HepG2 (cell line): ENCODE results near the gene SRSF4. TPM values are rescaled to one million over a fixed set of nuclear protein-coding genes. Genes with fewer than 3 reads are reported as not detected.

Source experiments
- ATF6 ChIP-seq: sonication (generic); formaldehyde crosslinking; conservative IDR thresholded peaks from 2 replicates; pipeline ENCODE4 v1.4.0; 2020; ENCODE audit warnings: missing genetic modification reagents
- CC2D1A ChIP-seq: sonication (generic); formaldehyde crosslinking; IDR thresholded peaks from 2 replicates; pipeline ENCODE4 v1.8.1; 2023; ENCODE audit warnings: mild to moderate bottlenecking, missing genetic modification reagents
- DPF2 ChIP-seq: sonication (generic); formaldehyde crosslinking; IDR thresholded peaks from 2 replicates; pipeline ENCODE4 v1.4.0; 2020; ENCODE audit warnings: mild to moderate bottlenecking, low read depth, missing genetic modification reagents, borderline replicate concordance
- FOXA3 ChIP-seq: IDR thresholded peaks from 2 replicates; pipeline ENCODE4 v1.6.1; 2016; ENCODE audit warnings: missing genetic modification reagents, missing compliant biosample characterization
- FOXJ3 ChIP-seq: sonication (generic); formaldehyde crosslinking; IDR thresholded peaks from 2 replicates; pipeline ENCODE4 v1.4.0; 2020; ENCODE audit warnings: missing genetic modification reagents, mild to moderate bottlenecking, borderline replicate concordance
- FOXO4 ChIP-seq: sonication (generic); formaldehyde crosslinking; conservative IDR thresholded peaks from 2 replicates; pipeline ENCODE4 v1.8.1; 2023; ENCODE audit warnings: missing genetic modification reagents
- GTF2F1 ChIP-seq: fragments of 150-350 bp; IDR thresholded peaks from 2 replicates; pipeline ENCODE4 v1.6.1; 2014; ENCODE audit warnings: low read length
- HOXA3 ChIP-seq: sonication (generic); formaldehyde crosslinking; IDR thresholded peaks from 2 replicates; pipeline ENCODE4 v1.5.0; 2020; ENCODE audit warnings: missing genetic modification reagents
- IRF2 ChIP-seq: IDR thresholded peaks from 2 replicates; pipeline ENCODE4 v1.6.1; 2018; ENCODE audit warnings: missing genetic modification reagents, missing compliant biosample characterization
- KAT2B ChIP-seq: fragments of 150-350 bp; IDR thresholded peaks from 2 replicates; pipeline ENCODE4 v1.6.1; 2014; ENCODE audit warnings: low read depth, low read length, borderline replicate concordance
- KMT2A ChIP-seq: sonication (generic); formaldehyde crosslinking; IDR thresholded peaks from 2 replicates; pipeline ENCODE4 v1.4.0; 2020; ENCODE audit warnings: missing genetic modification reagents
- MED8 ChIP-seq: sonication (generic); formaldehyde crosslinking; IDR thresholded peaks from 2 replicates; pipeline ENCODE4 v1.8.1; 2023; ENCODE audit warnings: mild to moderate bottlenecking, missing genetic modification reagents; ENCODE audit not compliant: insufficient replicate concordance
- MYPOP ChIP-seq: sonication (generic); formaldehyde crosslinking; IDR thresholded peaks from 2 replicates; pipeline ENCODE4 v1.8.1; 2023; ENCODE audit warnings: mild to moderate bottlenecking, moderate library complexity, missing genetic modification reagents
- POLR2AphosphoS2 ChIP-seq: IDR thresholded peaks from 2 replicates; pipeline ENCODE4 v1.6.1; 2011; ENCODE audit warnings: low read depth, low read length, improper control_type of control experiment
- RFX5 ChIP-seq: IDR thresholded peaks from 2 replicates; pipeline ENCODE4 v1.6.1; 2011; ENCODE audit warnings: low read depth, low read length, improper control_type of control experiment
- SIX4 ChIP-seq: sonication (generic); formaldehyde crosslinking; IDR thresholded peaks from 2 replicates; pipeline ENCODE4 v1.4.0; 2020; ENCODE audit warnings: missing genetic modification reagents
- SKI ChIP-seq: fragments of 450-650 bp; IDR thresholded peaks from one replicate; pipeline ENCODE4 v1.6.1; 2018; ENCODE audit warnings: mild to moderate bottlenecking; ENCODE audit not compliant: partially characterized antibody
- TBX3 ChIP-seq: fragments of 450-650 bp; IDR thresholded peaks from 2 replicates; pipeline ENCODE4 v1.6.1; 2017; ENCODE audit warnings: antibody characterized with exemption, mild to moderate bottlenecking, inconsistent platforms, borderline replicate concordance
- TFE3 ChIP-seq: IDR thresholded peaks from 2 replicates; pipeline ENCODE4 v1.6.1; 2016
- TOE1 ChIP-seq: sonication (generic); formaldehyde crosslinking; IDR thresholded peaks from 2 replicates; pipeline ENCODE4 v1.4.0; 2020; ENCODE audit warnings: mild to moderate bottlenecking, missing genetic modification reagents
- YEATS4 ChIP-seq: sonication (generic); formaldehyde crosslinking; IDR thresholded peaks from 2 replicates; pipeline ENCODE4 v1.4.0; 2020; ENCODE audit warnings: missing genetic modification reagents, borderline replicate concordance
- ZNF326 ChIP-seq: sonication (generic); formaldehyde crosslinking; IDR thresholded peaks from 2 replicates; pipeline ENCODE4 v1.4.0; 2020; ENCODE audit warnings: missing genetic modification reagents, borderline replicate concordance
- ZNF589 ChIP-seq: sonication (generic); formaldehyde crosslinking; conservative IDR thresholded peaks from 2 replicates; pipeline ENCODE4 v1.8.0; 2022; ENCODE audit warnings: mild to moderate bottlenecking, moderate library complexity, missing genetic modification reagents
- ZNF761 ChIP-seq: sonication (generic); formaldehyde crosslinking; conservative IDR thresholded peaks from 2 replicates; pipeline ENCODE4 v1.4.0; 2020; ENCODE audit warnings: mild to moderate bottlenecking, missing genetic modification reagents
- ZNF775 ChIP-seq: sonication (generic); formaldehyde crosslinking; IDR thresholded peaks from 2 replicates; pipeline ENCODE4 v1.4.0; 2020; ENCODE audit warnings: missing genetic modification reagents, mild to moderate bottlenecking, moderate library complexity, borderline replicate concordance
- polyA plus RNA-seq, 8 experiments: library from polyadenylated mRNA; depleted of rRNA in 3 of 8; stranded (reverse) in 7 of 8; unstranded in 1 of 8; fragments of >200 nt; fragmentation: Illumina TruSeq in 4 of 8; extraction: Trizol in 4 of 8; gene quantifications; 2 replicates each; pipeline versions ENCODE4 v1.2.1 to v1.2.3, GENCODE V29; 2011 to 2016; ENCODE audit warnings: low read depth in 4 of 8, missing spikeins in 1 of 8, mixed read lengths in 1 of 8; ENCODE audit not compliant: insufficient read depth in 1 of 8
- total RNA-seq, 5 experiments: library from RNA; depleted of rRNA; stranded (reverse); fragments of >200 nt; fragmentation: Illumina TruSeq; extraction: Trizol; gene quantifications; 2 replicates each; pipeline ENCODE4 v1.2.3, GENCODE V29; 2016; ENCODE audit warnings: low read depth in 1 of 5

SRSF4 gene
- total and polyA plus RNA-seq, 2 of the 13 experiments (the other 11 are each of a cell fraction or from before 2014, with no cell fraction given) = 37.7 to 50.9 TPM

- no peak for TF ChIP-seq ATF6
- no peak for TF ChIP-seq TOE1
- TF ChIP-seq FOXA3 = peak; percentile 51
- TF ChIP-seq ZNF761 = no peak
- no peak for TF ChIP-seq KAT2B
- no peak for TF ChIP-seq DPF2
- TF ChIP-seq SIX4 (CRISPR knock-in tag) = peak; percentile 20; the same call in 1 of the 2 replicates
- no peak for TF ChIP-seq TFE3 (CRISPR knock-in tag)
- peak; percentile 44; the same call in 1 of the 2 replicates for TF ChIP-seq RFX5
- TF ChIP-seq KMT2A (CRISPR knock-in tag) = peak; percentile 79; the same call in 1 of the 2 replicates
- TF ChIP-seq SKI = peak; percentile 15
- no peak for TF ChIP-seq GTF2F1
- 0 out of 2 replicates have a peak, but pooled peaks have one; percentile 44 for TF ChIP-seq ZNF589 (CRISPR knock-in tag)
- TF ChIP-seq CC2D1A (CRISPR knock-in tag) = no peak
- no peak for TF ChIP-seq MED8 (CRISPR knock-in tag)
- peak; percentile 58; the same call in 1 of the 2 replicates for TF ChIP-seq YEATS4 (CRISPR knock-in tag)
- no peak for TF ChIP-seq POLR2AphosphoS2
- TF ChIP-seq IRF2 (CRISPR knock-in tag) = peak; percentile 40; the same call in 1 of the 2 replicates
- TF ChIP-seq ZNF326 (CRISPR knock-in tag) = no peak
- TF ChIP-seq FOXO4 (CRISPR knock-in tag) = no peak
- peak; percentile 95 for TF ChIP-seq HOXA3 (CRISPR knock-in tag)
- no peak for TF ChIP-seq ZNF775 (CRISPR knock-in tag)
- TF ChIP-seq FOXJ3 (CRISPR knock-in tag) = no peak
- no peak for TF ChIP-seq TBX3
- TF ChIP-seq MYPOP (CRISPR knock-in tag) = no peak
Observed at GRCh38 chr1:29230553-29231378, 49.1 kb upstream of the SRSF4 start, which contains the start of gene MECR (continued).
